IMR-90 (cell line): ENCODE data around the gene SCD. TPM values are rescaled to one million over a fixed set of nuclear protein-coding genes. Genes with fewer than 3 reads are reported as not detected.
A peak's percentile ranks its signal among the peaks of the same experiment; 100 is the strongest.

Source experiments
- ATAC-seq: fragments of 200-7000 bp; cut with Tn5 transposase; 2 replicates; pipeline ENCODE4 v1.9.1; 2020; ENCODE audit warnings: low read depth, mild to moderate bottlenecking, moderate library complexity
- BruUV-seq: library from RNA; stranded (reverse); fragments of 400-500 nt; replicated peaks from 2 replicates; lab custom pipeline; 2021; lab: Mats Ljungman, UMichigan
- CTCF ChIA-PET: fragments of 300-600 bp; formaldehyde crosslinking; extraction: SDS; loops from one replicate; lab custom pipeline; 2021; ENCODE audit warnings: antibody characterized with exemption; lab: Yijun Ruan, JAX
- POLR2A ChIA-PET: fragments of 300-600 bp; sonication (Branson Sonifier 250); formaldehyde crosslinking; loops from one replicate; lab custom pipeline; 2022; ENCODE audit warnings: antibody characterized with exemption; ENCODE audit not compliant: unreplicated experiment; lab: Charles Lee
- DNase-seq: peaks from one replicate; pipeline ENCODE4 v3.0.0; 2013
- H2AFZ ChIP-seq: replicated peaks from 2 replicates; pipeline ENCODE3; 2013; ENCODE audit warnings: low read length, mild to moderate bottlenecking; ENCODE audit not compliant: poor library complexity
- H2AK5ac ChIP-seq: 2 replicates; pipeline ENCODE4 v1.6.1; 2013; ENCODE audit warnings: low read depth, low read length, inconsistent platforms
- H2AK9ac ChIP-seq: replicated peaks from 2 replicates; pipeline ENCODE3; 2013; ENCODE audit warnings: mild to moderate bottlenecking, low read depth, low read length, moderate library complexity; ENCODE audit not compliant: poor library complexity
- H2BK120ac ChIP-seq: 2 replicates; pipeline ENCODE4 v1.6.1; 2013; ENCODE audit warnings: low read depth, low read length, inconsistent platforms
- H2BK15ac ChIP-seq: 3 replicates; pipeline ENCODE4 v1.6.1; 2013; ENCODE audit warnings: low read depth, low read length, inconsistent platforms
- H2BK20ac ChIP-seq: 2 replicates; pipeline ENCODE4 v1.6.1; 2013; ENCODE audit warnings: low read depth, mild to moderate bottlenecking, inconsistent platforms, low read length, moderate library complexity
- H2BK5ac ChIP-seq: 2 replicates; pipeline ENCODE4 v1.6.1; 2013; ENCODE audit warnings: mild to moderate bottlenecking, low read depth, low read length, inconsistent platforms; ENCODE audit not compliant: poor library complexity, severe bottlenecking
- H3K14ac ChIP-seq: replicated peaks from 2 replicates; pipeline ENCODE4 v1.6.1; 2013; ENCODE audit warnings: low read depth, low read length, inconsistent platforms
- H3K18ac ChIP-seq: 2 replicates; pipeline ENCODE4 v1.6.1; 2013; ENCODE audit warnings: low read depth, low read length, control low read depth
- H3K23ac ChIP-seq: 2 replicates; pipeline ENCODE4 v1.6.1; 2013; ENCODE audit warnings: low read depth, low read length, inconsistent platforms
- H3K27ac ChIP-seq: 2 replicates; pipeline ENCODE4 v1.5.1; 2013; ENCODE audit warnings: mild to moderate bottlenecking, control low read depth, low read length; ENCODE audit not compliant: insufficient read depth
- H3K27me3 ChIP-seq: 2 replicates; pipeline ENCODE4 v1.6.1; 2013; ENCODE audit warnings: low read length; ENCODE audit not compliant: control insufficient read depth, insufficient read depth
- H3K36me3 ChIP-seq: 2 replicates; pipeline ENCODE4 v1.6.1; 2013; ENCODE audit warnings: low read length, mixed read lengths; ENCODE audit not compliant: control insufficient read depth, insufficient read depth
- H3K4ac ChIP-seq: 2 replicates; pipeline ENCODE4 v1.6.1; 2013; ENCODE audit warnings: low read depth, low read length, inconsistent platforms
- H3K4me1 ChIP-seq: 2 replicates; pipeline ENCODE4 v1.6.1; 2013; ENCODE audit warnings: low read length, mixed read lengths; ENCODE audit not compliant: control insufficient read depth, insufficient read depth
- H3K4me2 ChIP-seq: 2 replicates; pipeline ENCODE4 v1.6.1; 2013; ENCODE audit warnings: low read depth, mild to moderate bottlenecking, control low read depth, low read length, moderate library complexity
- H3K4me3 ChIP-seq: 2 replicates; pipeline ENCODE4 v1.5.1; 2013; ENCODE audit warnings: low read depth, mild to moderate bottlenecking, control low read depth, low read length, moderate library complexity; ENCODE audit not compliant: insufficient read depth
- H3K56ac ChIP-seq: 2 replicates; pipeline ENCODE4 v1.6.1; 2013; ENCODE audit warnings: low read length, inconsistent platforms; ENCODE audit not compliant: insufficient read depth; ENCODE audit errors: extremely low read depth
- H3K79me1 ChIP-seq, 2 experiments: 2 replicates each; pipeline ENCODE4 v1.6.1; 2013; ENCODE audit warnings: low read length in 2 of 2, inconsistent platforms in 1 of 2, low read depth in 1 of 2
- H3K9ac ChIP-seq: 2 replicates; pipeline ENCODE4 v1.6.1; 2013; ENCODE audit warnings: low read depth, low read length, control low read depth
- H3K9me1 ChIP-seq: 2 replicates; pipeline ENCODE4 v1.6.1; 2013; ENCODE audit warnings: low read length, inconsistent platforms; ENCODE audit not compliant: insufficient read depth
- H3K9me3 ChIP-seq: 2 replicates; pipeline ENCODE4 v1.6.1; 2013; ENCODE audit warnings: low read length; ENCODE audit not compliant: control insufficient read depth, insufficient read depth
- H4K20me1 ChIP-seq: 2 replicates; pipeline ENCODE4 v1.6.1; 2013; ENCODE audit warnings: low read length, inconsistent platforms; ENCODE audit not compliant: insufficient read depth
- H4K5ac ChIP-seq: 2 replicates; pipeline ENCODE4 v1.6.1; 2013; ENCODE audit warnings: mild to moderate bottlenecking, low read depth, low read length, control low read depth
- H4K8ac ChIP-seq, 2 experiments: 2 replicates each; pipeline ENCODE4 v1.6.1; 2013; ENCODE audit warnings: low read depth in 2 of 2, low read length in 2 of 2, control low read depth in 1 of 2, inconsistent platforms in 1 of 2
- H4K91ac ChIP-seq: 2 replicates; pipeline ENCODE4 v1.6.1; 2013; ENCODE audit warnings: low read depth, low read length, inconsistent platforms; ENCODE audit not compliant: insufficient read depth
- NFE2L2 ChIP-seq: fragments of 150-350 bp; IDR thresholded peaks from 2 replicates; pipeline ENCODE4 v1.6.1; 2016; ENCODE audit warnings: low read depth, mild to moderate bottlenecking, low read length
- POLR2A ChIP-seq: IDR thresholded peaks from 2 replicates; pipeline ENCODE4 v1.6.1; 2012; ENCODE audit warnings: mild to moderate bottlenecking, low read depth, low read length
- whole genome bisulfite sequencing, 2 experiments: methylation state at CpG; one replicate each; pipeline versions ENCODE4 v1.1.5 to v1.1.7; 2013; ENCODE audit warnings: missing lambda C conversion rate in 2 of 2; ENCODE audit not compliant: insufficient read length in 1 of 2; ENCODE audit errors: extremely low coverage in 2 of 2; 5-methylcytosine and 5-hydroxymethylcytosine counted together
- dilution Hi-C: fragments of 300-500 bp; cut with HindIII; formaldehyde crosslinking; loops from one replicate; pipeline ENCODE4 v1.14.3; 2018; ENCODE audit warnings: low sequenced_read_pairs; ENCODE audit not compliant: unreplicated experiment
- in situ Hi-C: fragments of 300-500 bp; cut with MboI; formaldehyde crosslinking; loops from 3 replicates; pipeline ENCODE4 v1.14.3; 2019; ENCODE audit warnings: low sequenced_read_pairs, inconsistent platforms, mixed read lengths
- intact Hi-C: fragments of 100-400 bp; cut with micrococcal nuclease; formaldehyde crosslinking; loops from 2 replicates; pipeline ENCODE4 v1.10.0; 2022
- polyA plus RNA-seq, 3 experiments: library from polyadenylated mRNA; depleted of rRNA; stranded (reverse); fragments of >200 nt; gene quantifications; 2 replicates each; pipeline ENCODE4 v1.2.3, GENCODE V29; 2012; ENCODE audit warnings: low replicate concordance in 1 of 3
- total RNA-seq: library from RNA; depleted of rRNA; stranded (reverse); fragments of >200 nt; gene quantifications from 2 replicates; pipeline ENCODE4 v1.2.3, GENCODE V29; 2012

SCD gene
- total and polyA plus RNA-seq, 2 of the 4 experiments (the other 2 are of a cell fraction): 50.7 to 65.1 TPM

DNA sequence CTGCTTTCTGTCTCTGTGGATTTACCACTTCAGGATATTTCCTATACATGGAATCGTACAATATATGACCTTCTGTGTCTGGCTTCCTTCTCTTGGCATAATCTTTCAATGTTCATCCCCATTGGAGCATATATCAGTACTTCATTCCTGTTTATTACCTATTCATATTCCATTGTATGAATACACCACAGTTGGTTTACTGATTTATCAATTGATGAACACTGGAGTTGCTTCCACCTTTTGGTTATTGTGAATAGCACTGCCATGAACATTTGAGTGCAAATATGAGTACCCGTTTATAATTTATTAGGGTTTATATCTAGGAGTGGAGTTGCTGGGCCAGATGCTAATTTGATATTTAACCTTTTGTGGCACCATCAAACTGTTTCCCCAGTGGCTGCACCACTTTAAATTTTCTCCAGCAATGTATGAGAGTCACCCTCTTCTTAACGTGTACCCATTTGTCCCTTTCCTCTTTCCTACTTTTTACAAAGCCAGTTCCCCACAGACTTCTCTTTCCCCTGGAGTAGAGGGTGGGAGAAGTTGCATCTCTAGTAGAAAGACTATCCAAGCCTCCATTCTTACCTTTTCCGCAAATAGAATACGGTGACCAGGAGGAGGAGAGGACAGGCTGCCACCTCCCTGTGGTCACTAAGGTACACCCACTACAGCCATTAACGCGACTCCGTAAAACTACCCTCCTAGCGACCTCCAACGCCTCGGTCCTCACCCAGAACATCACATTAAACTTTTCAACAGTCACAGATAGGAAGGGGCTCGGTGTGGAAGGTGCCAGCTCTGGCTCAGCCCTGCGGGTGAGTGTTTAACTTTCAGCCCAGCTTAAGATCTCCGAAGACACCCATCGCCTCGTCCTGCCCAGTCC, 25.6 kb downstream of the SCD start:
- peaks cover 13% of the 10 kb centered on the region; the same call in 1 of the 2 replicates for H3K9me1 ChIP-seq
- H2BK20ac ChIP-seq: peak overlapping the region; percentile 94
- H4K5ac ChIP-seq: peak overlapping the region; percentile 98
- 0 out of 2 replicates have a peak, but pooled peaks cover 3% of the 10 kb centered on the region for H4K20me1 ChIP-seq
- peak overlapping the region; percentile 95 for H2AFZ ChIP-seq
- intact Hi-C loops: loop anchor here (2.0 kb wide), 1 partner anchor 26 kb away; the partner anchor contains the start of gene SCD
- WGBS, 2 experiments: 33% methylated on average over 3 of the region's 16 CpGs; no CpG with 5 or more reads in 1 of the 2 experiments
- no peaks in the 10 kb centered on the region for H3K9me3 ChIP-seq
- peak overlapping the region; percentile 72; the same call in 1 of the 2 replicates for H2AK5ac ChIP-seq
- peak overlapping the region; percentile 97 for H4K91ac ChIP-seq
- BruUV-seq: no TSS peak
- no peak for DNase-seq
- peak overlapping the region; percentile 89 for H2AK9ac ChIP-seq
- H4K8ac ChIP-seq: peak overlapping the region; percentile 77 to 99
- H3K36me3 ChIP-seq: no peaks in the 10 kb centered on the region
- H3K4me1 ChIP-seq: peaks cover 19% of the 10 kb centered on the region
- dilution Hi-C loops: no loop called here
- peak overlapping the region; percentile 84 for H3K9ac ChIP-seq
- peak overlapping the region; percentile 96 for H2BK5ac ChIP-seq
- H3K4me3 ChIP-seq: peak overlapping the region; percentile 35
- ChIA-PET POLR2A (interaction anchor here (0.6 to 1.3 kb wide), 4 partner anchors 24 to 77 kb away, joined by 3 to 4 read pairs (median 3); partner anchors contain the start of gene SCD), CTCF (interaction anchor here (0.6 to 1.3 kb wide), 3 partner anchors 16 to 327 kb away, joined by 3 read pairs; partner anchors contain the start of gene HIF1AN)
- peak overlapping the region; percentile 99 for H3K4ac ChIP-seq
- no peaks in the 10 kb centered on the region for H3K27me3 ChIP-seq
- peak overlapping the region; percentile 94 for H3K27ac ChIP-seq
- peak overlapping the region; percentile 98 for H3K14ac ChIP-seq
- H3K56ac ChIP-seq: peak overlapping the region; percentile 99
- peaks cover 0 to 26% of the 10 kb centered on the region in 2 experiments; a peak in 2 of 4 replicates for H3K79me1 ChIP-seq
- H3K4me2 ChIP-seq: peak overlapping the region; percentile 91
- peak overlapping the region; percentile 96 for H3K23ac ChIP-seq
- H2BK120ac ChIP-seq: peak overlapping the region; percentile 94
- ATAC-seq: no peak
- H2BK15ac ChIP-seq: peak overlapping the region; percentile 99; the same call in 2 of the 3 replicates
- in situ Hi-C loops: no loop called here
- peak overlapping the region; percentile 98 for H3K18ac ChIP-seq
- peak; percentile 82 for TF ChIP-seq POLR2A
- no peak for TF ChIP-seq NFE2L2
